GM18502 (cell line): ENCODE results near the gene SUSD3.
"Not testable (repeated sequence)": the region's sequence is repeated elsewhere in the genome, so short reads cannot be mapped to it uniquely, and the experiment has no call there.

Experiments
- ATAC-seq: cut with Tn5 transposase; IDR thresholded peaks from one replicate; pipeline ENCODE4 v1.9.1; 2021; ENCODE audit warnings: mild to moderate bottlenecking; ENCODE audit not compliant: unreplicated experiment, poor library complexity

Gene SUSD3

GRCh38 chr9:93091056-93091452 lies 32.6 kb downstream of the SUSD3 start:
- ATAC-seq: no peak

GRCh38 chr9:93091453-93092081 lies 33.1 kb downstream of the SUSD3 start:
- ATAC-seq: no peak

DNA sequence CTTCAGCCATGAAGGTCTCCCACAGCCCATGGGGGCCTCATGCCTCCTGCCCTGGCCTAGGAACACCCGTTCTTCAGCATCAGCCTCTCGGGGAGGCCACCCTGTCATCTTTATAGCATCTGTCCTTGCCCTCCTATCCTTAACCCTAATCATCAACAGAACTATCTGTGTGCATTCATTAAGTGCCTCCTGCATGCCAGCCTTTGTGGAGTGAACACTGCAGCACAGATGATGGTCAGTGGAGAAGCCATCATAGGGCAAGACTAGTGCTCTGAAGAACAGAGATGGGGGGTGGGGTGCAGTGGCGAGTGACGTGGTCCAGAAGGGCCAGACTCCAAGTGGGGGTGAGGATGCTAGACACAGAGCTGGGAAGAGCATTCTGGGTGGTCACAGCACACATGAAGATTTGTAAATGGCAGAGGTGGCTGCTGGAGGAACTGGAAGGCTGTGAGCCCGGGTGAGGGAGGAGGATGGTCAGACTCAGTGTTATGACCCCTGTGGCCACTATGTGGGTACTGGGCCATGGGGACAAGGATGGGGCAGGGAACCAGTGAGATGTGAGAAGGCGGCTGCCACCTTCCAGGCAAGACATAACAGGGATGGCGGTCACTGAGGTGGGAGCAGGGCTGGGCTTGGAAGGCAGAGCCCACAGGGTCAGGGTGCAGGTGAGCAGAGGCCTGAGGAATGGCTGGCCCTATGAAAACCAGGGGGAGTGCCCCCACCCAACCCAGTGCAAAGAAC lies 33.9 kb downstream of the SUSD3 start:
- no peak for ATAC-seq

GRCh38 chr9:93093127-93093876 lies 34.8 kb downstream of the SUSD3 start:
- no peak for ATAC-seq

DNA sequence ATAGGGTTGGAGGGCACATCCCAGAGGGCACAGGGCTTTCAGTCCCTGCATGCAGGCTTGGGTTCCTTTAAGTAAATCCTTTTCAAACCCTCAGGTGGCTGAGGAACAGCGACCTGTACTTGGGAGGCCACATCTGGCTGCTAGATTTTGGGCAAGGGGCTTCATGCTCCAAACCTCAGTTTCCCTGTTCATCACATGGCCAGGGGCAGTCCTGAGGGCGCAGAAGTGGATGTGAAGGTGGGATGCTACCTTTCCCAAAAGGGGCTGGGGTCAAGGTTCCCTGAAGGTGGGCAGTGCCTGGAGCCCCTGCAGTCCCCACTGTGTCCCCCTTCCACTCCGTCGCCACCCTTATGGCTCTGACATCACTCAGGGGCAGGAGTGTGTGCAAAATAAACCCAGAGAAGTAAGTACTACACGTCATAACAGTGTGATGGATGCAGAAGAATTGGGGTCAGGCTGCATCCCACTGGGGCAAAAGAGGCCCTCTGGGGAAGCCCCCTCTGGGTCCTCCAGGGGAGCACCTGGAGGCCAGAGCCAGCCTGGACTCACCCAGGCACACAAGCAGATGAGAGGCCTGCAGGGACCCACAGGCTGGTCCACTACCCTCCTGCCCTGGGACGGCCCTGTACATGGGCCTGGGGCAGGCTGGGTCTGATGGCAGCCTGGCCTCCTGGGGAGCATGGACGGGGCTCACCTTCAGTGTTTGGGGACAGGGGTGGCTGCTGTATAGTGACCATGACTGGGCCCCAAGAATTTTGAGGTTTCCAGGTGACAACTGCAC lies 35.6 kb downstream of the SUSD3 start:
- no peak for ATAC-seq

GRCh38 chr9:93094658-93095204 lies 36.2 kb downstream of the SUSD3 start:
- ATAC-seq: no peak

- peak; percentile 68 for ATAC-seq
These were observed 37.0 kb downstream of the SUSD3 start for GRCh38 chr9:93095205-93096130.

GRCh38 chr9:93096131-93096802 lies 37.8 kb downstream of the SUSD3 start, which contains the start of gene CARD19:
CARD19 (plus strand) TSS chr9:93096217; CDS start chr9:93096346, 129 bp downstream.
- peak; percentile 45 for ATAC-seq

- ATAC-seq: no peak
These were observed 38.4 kb downstream of the SUSD3 start for GRCh38 chr9:93096811-93097382.

GRCh38 chr9:93097511-93098201 lies 39.2 kb downstream of the SUSD3 start:
- no peak for ATAC-seq

- no peak for ATAC-seq
These were observed 39.9 kb downstream of the SUSD3 start for GRCh38 chr9:93098236-93098946.

DNA sequence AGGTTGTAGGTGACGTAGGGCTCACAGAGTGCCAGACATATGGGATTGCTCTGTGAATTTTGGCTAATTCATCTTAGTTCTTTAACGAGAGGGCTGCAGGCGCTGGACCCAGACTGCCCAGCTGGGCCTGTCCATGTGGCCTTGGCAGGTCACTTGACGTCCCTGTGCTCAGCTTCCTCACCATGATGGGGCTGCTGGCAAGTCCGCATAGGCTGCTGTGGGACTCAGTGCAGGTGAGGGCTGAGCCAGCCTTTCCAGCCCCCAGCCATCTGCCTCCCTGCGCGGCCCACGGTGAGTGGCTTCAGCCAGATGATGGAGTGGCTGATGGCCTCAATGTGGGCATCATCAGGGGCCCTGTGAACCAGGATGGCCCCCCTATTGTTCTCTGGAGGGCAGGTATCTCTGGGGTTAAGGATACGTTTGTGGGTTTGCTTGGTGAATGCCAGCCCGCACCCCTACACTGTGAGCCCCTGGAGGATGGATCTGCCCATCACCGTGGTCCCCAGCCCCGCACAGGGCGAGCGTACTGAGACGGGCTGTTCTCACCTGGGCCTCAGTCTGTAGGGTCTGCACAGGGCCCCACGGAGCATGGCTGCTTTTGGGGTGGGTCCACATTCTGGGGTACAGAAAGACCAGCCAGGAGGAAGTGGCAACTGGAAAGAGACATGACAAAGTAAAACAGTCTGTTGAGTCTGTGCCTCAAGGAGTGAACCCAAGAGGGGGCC lies 41.2 kb downstream of the SUSD3 start:
- ATAC-seq: no peak

- ATAC-seq: no peak
These were observed 41.8 kb downstream of the SUSD3 start for GRCh38 chr9:93100276-93100636.

DNA sequence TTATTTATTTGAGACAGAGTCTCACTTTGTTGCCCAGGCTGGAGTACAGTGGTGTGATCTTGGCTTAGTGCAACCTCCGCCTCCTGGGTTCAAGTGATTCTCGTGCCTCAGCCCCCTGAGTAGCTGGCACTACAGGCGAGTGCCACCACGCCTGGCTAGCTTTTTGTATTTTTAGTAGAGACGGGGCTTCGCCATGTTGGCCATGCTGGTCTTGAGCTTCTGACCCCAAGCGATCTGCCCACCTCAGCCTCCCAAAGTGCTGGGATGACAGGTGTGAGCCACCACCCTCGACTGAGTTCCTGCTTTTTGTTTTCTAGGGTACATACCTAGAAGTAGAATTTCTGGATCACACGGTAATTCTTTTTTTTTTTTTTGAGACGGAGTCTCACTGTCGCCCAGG lies 42.6 kb downstream of the SUSD3 start:
- ATAC-seq: not testable (repeated sequence)

GRCh38 chr9:93105620-93106019 lies 47.1 kb downstream of the SUSD3 start:
- no peak for ATAC-seq

GRCh38 chr9:93107151-93107824 lies 48.8 kb downstream of the SUSD3 start:
- no peak for ATAC-seq
